HG02852 (cell line): Measurements from ENCODE around the gene PLXNA2.

Experiments
- ATAC-seq: cut with Tn5 transposase; IDR thresholded peaks from one replicate; pipeline ENCODE4 v1.9.1; 2021; ENCODE audit warnings: mild to moderate bottlenecking, moderate library complexity; ENCODE audit not compliant: unreplicated experiment

The PLXNA2 gene

GRCh38 chr1:208052926-208053407, 191.2 kb downstream of the PLXNA2 start:
- ATAC-seq = no peak

- ATAC-seq = no peak
Measured at GRCh38 chr1:208052135-208052534, 192.0 kb downstream of the PLXNA2 start.

DNA sequence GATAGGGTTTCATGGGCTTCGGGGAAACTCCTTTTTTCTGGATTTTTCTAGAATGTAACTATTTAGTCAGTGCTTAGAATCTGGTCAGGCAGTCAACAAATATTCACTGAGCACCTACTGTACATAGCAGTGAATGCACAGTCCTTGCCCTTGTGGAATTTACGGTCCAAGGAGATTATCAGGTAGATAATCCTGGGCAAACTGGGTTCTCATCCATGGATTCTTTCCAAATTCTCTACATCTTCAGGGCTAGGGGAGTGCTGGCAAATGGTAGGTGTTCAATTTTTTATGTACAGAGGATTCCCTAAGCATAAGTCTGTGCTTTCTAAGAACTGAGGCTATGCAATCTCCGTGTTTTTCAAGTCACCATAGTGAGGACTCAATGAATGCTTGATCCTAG, 192.5 kb downstream of the PLXNA2 start:
- no peak for ATAC-seq

- ATAC-seq = no peak
Measured at GRCh38 chr1:208048904-208049303, 195.3 kb downstream of the PLXNA2 start.

- ATAC-seq = no peak
Measured at GRCh38 chr1:208047975-208048374, 196.2 kb downstream of the PLXNA2 start.

GRCh38 chr1:208047476-208047934, 196.7 kb downstream of the PLXNA2 start:
- no peak for ATAC-seq

- no peak for ATAC-seq
Measured at GRCh38 chr1:208045463-208046260, 198.5 kb downstream of the PLXNA2 start.

- no peak for ATAC-seq
Measured at GRCh38 chr1:208044589-208045462, 199.4 kb downstream of the PLXNA2 start.

DNA sequence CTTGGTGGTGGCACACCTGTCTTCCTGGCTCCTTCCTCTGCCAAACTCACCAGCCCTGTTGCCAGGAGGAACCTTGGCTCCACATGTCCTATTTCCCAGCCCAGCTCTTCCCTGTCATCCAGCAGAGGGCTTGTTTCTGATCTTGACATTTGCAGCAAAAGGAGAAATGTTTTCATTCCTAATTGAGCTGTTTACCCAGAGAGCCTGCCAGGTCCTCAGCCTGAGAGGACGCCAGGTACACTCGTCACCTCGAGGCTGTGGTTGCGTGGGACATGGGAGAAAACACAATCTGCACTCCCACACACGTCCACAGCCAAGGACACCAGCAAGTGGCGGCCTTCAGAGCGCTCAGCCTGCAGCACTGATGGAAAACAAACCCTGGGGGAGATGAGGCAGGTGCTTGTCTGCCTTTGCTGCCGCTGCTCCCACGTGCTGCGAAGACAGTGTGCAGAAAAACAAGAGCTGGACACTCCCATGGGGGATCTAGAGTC, 200.4 kb downstream of the PLXNA2 start:
- ATAC-seq = no peak

DNA sequence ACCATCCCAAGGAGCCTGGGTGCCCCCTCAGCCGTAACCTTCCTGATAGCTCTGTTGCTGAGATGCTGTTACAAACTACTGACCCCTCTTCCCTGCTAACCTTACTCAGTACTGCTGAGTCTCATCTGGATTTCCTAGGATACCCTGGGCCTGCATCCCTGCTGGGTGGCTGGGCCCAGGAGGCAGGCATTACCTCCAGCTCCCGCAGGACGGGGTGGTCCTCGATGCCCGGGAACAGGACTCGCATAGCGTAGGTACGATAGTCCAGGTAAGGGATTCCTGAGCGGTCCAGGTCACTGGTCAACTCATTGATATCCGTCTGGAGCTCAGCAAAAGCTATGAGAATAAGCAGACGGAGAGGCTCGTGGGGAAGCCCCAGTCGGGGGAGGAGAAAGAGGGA, 201.3 kb downstream of the PLXNA2 start:
- no peak for ATAC-seq

DNA sequence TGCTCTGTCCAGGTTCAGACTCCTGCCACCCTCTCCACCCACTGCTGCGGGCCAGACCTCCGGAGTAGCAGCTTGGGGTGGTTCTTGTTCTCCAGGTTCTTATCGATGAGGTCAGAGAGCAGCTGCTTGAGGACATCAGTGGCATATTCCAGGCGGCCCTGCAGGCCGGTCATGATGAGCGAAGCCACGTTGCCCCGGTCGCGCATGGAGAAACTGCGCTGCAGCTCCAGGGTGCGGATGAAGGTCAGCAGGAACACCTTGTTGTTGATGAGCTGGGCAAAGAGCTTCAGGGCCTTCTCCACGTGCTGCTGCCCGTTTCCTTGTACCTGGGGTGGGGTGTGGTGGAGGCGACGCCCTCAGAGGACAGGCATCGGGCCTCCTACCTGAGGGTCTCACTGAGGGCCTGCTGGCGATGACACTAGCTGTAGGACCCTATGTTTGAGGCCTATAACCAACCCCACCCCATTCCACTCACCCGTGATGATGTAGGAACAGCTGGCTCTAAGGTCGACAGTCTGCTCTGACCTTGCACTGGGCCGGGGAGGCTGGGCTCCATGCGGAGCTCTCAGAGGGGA, 202.1 kb downstream of the PLXNA2 start:
- ATAC-seq = no peak

DNA sequence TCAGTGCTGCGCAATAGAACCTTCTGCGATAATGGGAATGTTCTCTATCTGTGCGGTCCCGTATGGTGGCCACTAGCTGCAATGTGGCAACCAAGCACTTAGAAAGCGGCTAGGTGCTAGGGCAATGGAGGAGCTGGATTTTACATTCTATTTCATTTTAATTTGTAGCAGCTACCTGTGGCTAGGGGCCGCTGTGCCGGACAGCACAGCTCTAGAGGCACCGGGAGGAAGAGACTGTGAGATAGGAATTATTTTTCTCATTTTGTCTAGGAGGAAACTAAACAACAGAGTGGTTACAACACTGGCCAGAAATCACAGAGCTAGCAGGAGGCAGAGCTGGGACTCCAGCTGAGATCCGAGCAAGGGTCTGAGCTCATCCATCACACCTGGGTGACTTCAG, 202.7 kb downstream of the PLXNA2 start:
- ATAC-seq = no peak

- no peak for ATAC-seq
Measured at GRCh38 chr1:208040821-208041297, 203.3 kb downstream of the PLXNA2 start.

DNA sequence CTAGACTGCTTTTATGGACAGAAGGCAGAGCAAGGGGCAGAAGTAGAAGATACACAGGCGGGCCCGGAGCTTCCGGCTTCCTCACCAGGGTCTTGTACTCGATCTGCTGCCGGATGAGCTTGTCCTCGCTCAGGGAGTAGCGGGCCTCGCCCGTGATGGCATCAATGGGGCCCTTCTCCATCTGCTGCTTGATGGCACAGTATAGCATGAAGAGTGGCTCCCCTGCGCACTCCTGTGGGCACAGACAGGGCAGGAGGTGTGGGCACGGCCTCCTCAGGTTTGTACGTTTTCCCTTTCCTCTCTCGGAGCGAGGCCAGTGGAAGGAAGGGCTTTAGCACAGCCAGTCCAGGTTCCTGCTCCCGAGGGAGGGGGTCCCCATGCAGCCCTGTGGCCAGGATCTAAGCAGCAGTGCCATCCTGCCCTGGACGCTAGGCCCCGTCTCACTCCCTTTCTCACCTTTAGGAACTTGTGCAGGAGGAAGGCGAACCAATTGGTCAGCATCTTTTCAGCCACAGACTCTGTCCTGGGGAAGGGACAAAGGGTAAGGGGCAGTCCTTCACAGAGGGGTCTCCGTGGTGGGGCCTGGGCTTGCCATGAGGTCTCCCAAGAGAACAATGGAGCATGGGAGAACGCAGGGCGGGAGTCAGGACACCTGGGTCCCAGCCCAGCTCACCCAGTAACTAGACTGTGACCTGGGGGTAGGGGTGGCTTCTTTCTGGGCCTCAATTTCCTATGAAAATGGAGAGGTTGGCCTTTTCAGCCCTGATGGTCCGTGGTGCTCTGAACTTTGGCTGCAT, 204.4 kb downstream of the PLXNA2 start:
- no peak for ATAC-seq

DNA sequence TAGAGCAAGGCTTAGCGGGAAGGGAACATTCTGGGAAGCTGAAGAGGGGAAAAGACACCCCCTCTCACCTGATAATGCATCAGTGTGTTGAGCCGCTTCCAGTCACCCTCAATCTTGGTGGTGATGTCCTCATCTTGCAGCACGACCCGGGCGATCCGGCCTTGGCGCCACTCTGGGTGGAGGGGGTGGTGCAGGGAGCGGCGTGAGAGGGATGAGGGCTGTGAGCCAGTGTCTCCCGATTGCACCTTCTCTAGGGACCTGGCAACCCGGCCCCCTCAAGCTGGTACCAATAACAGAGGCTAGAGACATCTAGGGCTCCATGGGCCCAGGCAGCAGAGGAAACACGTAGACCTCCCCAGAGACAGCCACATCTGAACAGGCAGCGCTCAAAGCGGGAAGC, 205.9 kb downstream of the PLXNA2 start:
- ATAC-seq = no peak

GRCh38 chr1:208036918-208037766, 207.0 kb downstream of the PLXNA2 start:
- no peak for ATAC-seq

GRCh38 chr1:208036106-208036808, 207.9 kb downstream of the PLXNA2 start:
- no peak for ATAC-seq

DNA sequence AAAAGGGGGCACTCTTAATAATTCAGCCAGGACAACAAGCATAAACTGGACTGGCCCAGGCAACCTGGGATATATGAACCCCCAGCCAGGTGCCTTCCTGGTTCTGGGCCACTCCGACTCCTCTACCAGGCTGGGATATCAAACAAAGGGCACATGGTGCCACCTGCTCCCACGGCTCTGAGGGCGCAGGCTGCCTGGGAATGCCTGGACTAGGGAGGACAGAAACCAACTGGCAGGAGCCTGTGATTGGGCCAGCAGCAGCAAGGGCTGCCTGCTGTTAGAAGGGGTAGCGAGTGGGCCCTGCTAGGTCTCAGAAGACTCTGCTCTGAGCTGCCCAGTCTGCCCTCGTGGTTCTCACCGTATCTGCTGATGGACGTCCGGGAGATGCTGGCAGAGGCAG, 210.0 kb downstream of the PLXNA2 start:
- ATAC-seq = no peak

- no peak for ATAC-seq
Measured at GRCh38 chr1:208033236-208033635, 210.9 kb downstream of the PLXNA2 start.
